ENCODE data around the gene PCDH9.
A peak's percentile ranks its signal among the peaks of the same experiment; 100 is the strongest.
"Not testable (repeated sequence)": the region's sequence is repeated elsewhere in the genome, so short reads cannot be mapped to it uniquely, and the experiment has no call there.

PCDH9 gene

GRCh38 chr13:67128136-67128535 is 102.0 kb downstream of the PCDH9 start:
- no peak for DNase-seq (ENCODE audit: low spot score)

GRCh38 chr13:67125681-67126080 is 104.5 kb downstream of the PCDH9 start:
- no peak for DNase-seq (ENCODE audit: low spot score)

- no peak for DNase-seq (ENCODE audit: low spot score)
These were observed 107.0 kb downstream of the PCDH9 start for GRCh38 chr13:67123165-67123564.

GRCh38 chr13:67122251-67122650 is 107.9 kb downstream of the PCDH9 start:
- no peak for DNase-seq (ENCODE audit: low spot score)

- peak; percentile 2 for DNase-seq (ENCODE audit: low spot score)
These were observed 109.1 kb downstream of the PCDH9 start for GRCh38 chr13:67120872-67121531.

- peak; percentile 3 for DNase-seq (ENCODE audit: low spot score)
These were observed 110.6 kb downstream of the PCDH9 start for GRCh38 chr13:67119481-67119894.

GRCh38 chr13:67118277-67118676 is 111.9 kb downstream of the PCDH9 start:
- no peak for DNase-seq (ENCODE audit: low spot score)

GRCh38 chr13:67117010-67117550 is 113.1 kb downstream of the PCDH9 start:
- DNase-seq (ENCODE audit: low spot score), result no peak

- DNase-seq (ENCODE audit: low spot score), result no peak
These were observed 122.2 kb downstream of the PCDH9 start for GRCh38 chr13:67107979-67108378.

- DNase-seq (ENCODE audit: low spot score), result no peak
These were observed 123.6 kb downstream of the PCDH9 start for GRCh38 chr13:67106502-67107057.

GRCh38 chr13:67101730-67102467 is 128.2 kb downstream of the PCDH9 start:
- no peak for DNase-seq (ENCODE audit: low spot score)

- no peak for DNase-seq (ENCODE audit: low spot score)
These were observed 129.4 kb downstream of the PCDH9 start for GRCh38 chr13:67100730-67101129.

GRCh38 chr13:67099494-67099893 is 130.6 kb downstream of the PCDH9 start:
- no peak for DNase-seq (ENCODE audit: low spot score)

GRCh38 chr13:67097892-67098452 is 132.2 kb downstream of the PCDH9 start:
- no peak for DNase-seq (ENCODE audit: low spot score)

- DNase-seq (ENCODE audit: low spot score), result not testable (repeated sequence)
These were observed 133.2 kb downstream of the PCDH9 start for GRCh38 chr13:67096893-67097292.

GRCh38 chr13:67096418-67096817 is 133.7 kb downstream of the PCDH9 start:
- DNase-seq (ENCODE audit: low spot score), result no peak

GRCh38 chr13:67095621-67096020 is 134.5 kb downstream of the PCDH9 start:
- DNase-seq (ENCODE audit: low spot score), result no peak

- DNase-seq (ENCODE audit: low spot score), result no peak
These were observed 135.2 kb downstream of the PCDH9 start for GRCh38 chr13:67094952-67095351.

- no peak for DNase-seq (ENCODE audit: low spot score)
These were observed 136.1 kb downstream of the PCDH9 start for GRCh38 chr13:67094078-67094477.

GRCh38 chr13:67091603-67092002 is 138.5 kb downstream of the PCDH9 start:
- DNase-seq (ENCODE audit: low spot score), result no peak

GRCh38 chr13:67090856-67091255 is 139.3 kb downstream of the PCDH9 start:
- no peak for DNase-seq (ENCODE audit: low spot score)

GRCh38 chr13:67087527-67087926 is 142.6 kb downstream of the PCDH9 start:
- DNase-seq (ENCODE audit: low spot score), result no peak

- DNase-seq (ENCODE audit: low spot score), result no peak
These were observed 143.9 kb downstream of the PCDH9 start for GRCh38 chr13:67086260-67086659.
